ENCODE results near the gene AZIN2. TPM values are rescaled to one million over a fixed set of nuclear protein-coding genes. Genes with fewer than 3 reads are reported as not detected.

Gene AZIN2
- 1 to 10 TPM; 3.9 to 4.5 TPM for total RNA-seq

DNA sequence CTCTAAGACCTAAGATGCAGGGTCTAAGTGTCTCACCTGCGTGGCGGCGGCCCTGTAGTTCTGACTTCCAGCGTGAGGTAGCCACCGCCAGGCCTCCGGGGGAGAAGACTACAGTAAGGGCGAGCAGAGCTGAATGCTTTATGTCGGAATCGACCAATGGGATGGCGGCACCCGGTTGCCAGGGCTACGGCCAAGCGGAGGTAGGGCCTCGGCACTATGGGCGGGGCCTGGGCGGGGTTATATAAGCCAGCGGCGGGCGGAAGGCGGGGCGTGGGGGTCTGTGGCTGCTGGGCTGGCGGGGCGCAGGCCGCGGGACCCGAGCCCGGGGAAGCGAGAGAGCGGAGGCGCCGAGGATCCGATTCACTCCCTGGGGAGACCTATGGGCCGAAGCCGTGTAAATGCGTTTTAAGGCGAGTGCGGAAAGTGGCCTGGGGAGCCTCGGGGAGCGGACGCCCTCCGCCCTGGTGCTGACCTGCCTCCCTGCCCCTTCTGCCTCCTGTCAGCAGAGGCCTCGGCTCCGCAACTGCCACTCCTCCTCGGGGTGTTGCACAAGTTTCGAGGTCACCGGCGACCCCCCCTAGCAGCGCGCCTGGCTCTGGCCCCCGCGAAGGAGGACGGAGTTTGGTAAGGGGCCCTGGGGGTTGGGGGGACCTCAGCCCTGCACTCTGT, at the start of gene AZIN2:
TSS of gene AZIN2 (plus strand) at position 269 of the 669 bp plus-strand sequence. CDS start 1,097 bp downstream, outside the sequence.
- H3K27me3 Mint-ChIP-seq = peaks cover 19% of the 10 kb centered on the region
- ChIA-PET POLR2A (interaction anchor here (0.6 to 1.8 kb wide), 6 partner anchors 8 to 116 kb away, joined by 3 to 7 read pairs (median 4); partner anchors contain the start of genes RNF19B and TRIM62), CTCF (interaction anchor here (0.8 to 1.8 kb wide), 8 partner anchors 15 to 369 kb away, joined by 3 to 11 read pairs (median 4); no protein-coding TSS in a partner anchor)
- no peak within 1 kb of the TSS for H3K27ac Mint-ChIP-seq
- no peaks in the 10 kb centered on the region for H3K36me3 Mint-ChIP-seq (ENCODE audit: low read depth)
- DNase-seq = peak; percentile 97
- no peaks in the 10 kb centered on the region for H3K9me3 Mint-ChIP-seq
- peak within 1 kb of the TSS; percentile 73 for H3K4me3 Mint-ChIP-seq
- peaks cover 21% of the 10 kb centered on the region for H3K4me1 Mint-ChIP-seq

GRCh38 chr1:33031506-33031905, 49.4 kb upstream of the AZIN2 start:
- Mint-ChIP-seq H3K4me1 (peaks cover 68% of the 10 kb centered on the region), H3K9me3 (no peaks in the 10 kb centered on the region), H3K4me3 (no peak overlapping the region), H3K27ac (no peak overlapping the region), H3K27me3 (no peaks in the 10 kb centered on the region), H3K36me3 (ENCODE audit: low read depth) (peaks cover 63% of the 10 kb centered on the region)
- DNase-seq = no peak
- ChIA-PET POLR2A (no interaction called here), CTCF (interaction anchor here (1.2 to 1.4 kb wide), 2 partner anchors 96 to 98 kb away, joined by 3 to 5 read pairs; no protein-coding TSS in a partner anchor)

- H3K9me3 Mint-ChIP-seq = no peaks in the 10 kb centered on the region
- ChIA-PET CTCF (interaction anchor here (0.5 to 1.2 kb wide), 3 partner anchors 22 to 99 kb away, joined by 3 read pairs; no protein-coding TSS in a partner anchor), POLR2A (no interaction called here)
- no peak overlapping the region for H3K27ac Mint-ChIP-seq
- DNase-seq = no peak
- H3K27me3 Mint-ChIP-seq = no peaks in the 10 kb centered on the region
- no peak overlapping the region for H3K4me3 Mint-ChIP-seq
- H3K36me3 Mint-ChIP-seq (ENCODE audit: low read depth) = peaks cover 67% of the 10 kb centered on the region
- peaks cover 71% of the 10 kb centered on the region for H3K4me1 Mint-ChIP-seq
Measured at GRCh38 chr1:33032126-33032869, 48.7 kb upstream of the AZIN2 start.

DNA sequence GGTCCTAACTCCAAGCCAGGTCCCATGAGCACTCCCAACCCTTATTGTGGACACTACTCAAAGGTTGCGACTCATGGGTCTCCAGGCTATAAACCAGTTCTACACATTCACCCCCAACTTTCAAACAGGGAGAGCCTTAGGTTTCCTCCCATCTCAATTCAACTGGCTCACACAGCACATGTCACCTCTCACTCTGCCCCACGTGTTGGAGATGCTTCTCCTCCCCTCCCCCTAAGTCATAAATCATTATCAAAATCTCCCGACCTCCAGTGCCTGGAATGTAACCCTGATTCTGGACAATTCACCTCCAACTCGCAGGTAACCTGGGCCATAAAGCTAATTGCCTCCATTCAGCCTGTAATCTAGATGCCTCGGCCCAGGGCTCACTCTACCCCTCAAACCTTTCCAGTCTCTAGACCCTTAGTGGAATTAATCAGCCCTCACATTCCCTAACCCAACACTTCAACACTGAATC, 44.9 kb upstream of the AZIN2 start:
- CTCF ChIA-PET = no interaction called here
- Mint-ChIP-seq H3K4me1 (peaks cover 57% of the 10 kb centered on the region), H3K36me3 (ENCODE audit: low read depth) (peaks cover 41% of the 10 kb centered on the region)

GRCh38 chr1:33036526-33037503, 44.1 kb upstream of the AZIN2 start, which contains the start of gene AK2:
AK2 (minus strand) TSS chr1:33036883; CDS start chr1:33036828, 55 bp downstream.
- Mint-ChIP-seq H3K4me1 (peaks cover 50% of the 10 kb centered on the region), H3K4me3 (peak within 1 kb of the TSS; percentile 91), H3K36me3 (ENCODE audit: low read depth) (peaks cover 34% of the 10 kb centered on the region), H3K9me3 (no peaks in the 10 kb centered on the region), H3K27me3 (no peaks in the 10 kb centered on the region), H3K27ac (peak within 1 kb of the TSS; percentile 78)
- DNase-seq = peak; percentile 94
- POLR2A ChIA-PET = no interaction called here
- CTCF ChIA-PET = no interaction called here

More for the DNA sequence above, 44.9 kb upstream of the AZIN2 start:
- Mint-ChIP-seq H3K9me3 (no peaks in the 10 kb centered on the region), H3K27ac (peak overlapping the region; percentile 78), H3K27me3 (no peaks in the 10 kb centered on the region), H3K4me3 (peak overlapping the region; percentile 91)
- peak; percentile 17 for DNase-seq
- POLR2A ChIA-PET = interaction anchor here (1.4 kb wide), 1 partner anchor 10 kb away, joined by 3 read pairs; no protein-coding TSS in a partner anchor

DNA sequence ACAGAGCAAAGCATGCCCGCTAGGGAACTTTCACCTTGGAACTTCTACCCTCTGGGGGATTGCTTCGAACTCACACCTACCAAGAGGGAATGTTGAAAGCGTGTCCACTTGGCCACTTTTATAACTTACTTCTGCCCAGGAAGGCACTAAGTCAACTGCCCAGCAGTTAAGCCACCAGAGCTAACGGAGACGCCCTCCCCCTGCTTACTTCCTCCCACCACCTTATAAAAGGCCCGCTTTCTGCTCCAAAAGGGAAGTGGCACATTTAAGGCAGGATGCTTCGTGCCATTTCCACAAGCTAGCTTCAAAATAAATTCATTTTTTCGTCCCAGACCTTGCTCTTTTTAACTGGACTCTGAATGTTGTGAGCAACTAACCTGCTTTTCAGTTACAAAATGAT, 41.1 kb upstream of the AZIN2 start:
- H3K27me3 Mint-ChIP-seq = peaks cover 4% of the 10 kb centered on the region
- peaks cover 16% of the 10 kb centered on the region for H3K36me3 Mint-ChIP-seq (ENCODE audit: low read depth)
- DNase-seq = no peak
- ChIA-PET POLR2A (no interaction called here), CTCF (no interaction called here)
- no peaks in the 10 kb centered on the region for H3K9me3 Mint-ChIP-seq
- H3K4me1 Mint-ChIP-seq = peaks cover 30% of the 10 kb centered on the region
- no peak overlapping the region for H3K27ac Mint-ChIP-seq
- H3K4me3 Mint-ChIP-seq = no peak overlapping the region

GRCh38 chr1:33041026-33041425, 39.9 kb upstream of the AZIN2 start:
- H3K36me3 Mint-ChIP-seq (ENCODE audit: low read depth) = peaks cover 11% of the 10 kb centered on the region
- POLR2A ChIA-PET = no interaction called here
- no peak for DNase-seq
- peaks cover 4% of the 10 kb centered on the region for H3K27me3 Mint-ChIP-seq
- no peaks in the 10 kb centered on the region for H3K9me3 Mint-ChIP-seq
- H3K4me3 Mint-ChIP-seq = no peak overlapping the region
- H3K27ac Mint-ChIP-seq = no peak overlapping the region
- H3K4me1 Mint-ChIP-seq = peaks cover 30% of the 10 kb centered on the region
- CTCF ChIA-PET = interaction anchor here (0.6 to 0.7 kb wide), 2 partner anchors 51 to 54 kb away, joined by 3 read pairs; no protein-coding TSS in a partner anchor

DNA sequence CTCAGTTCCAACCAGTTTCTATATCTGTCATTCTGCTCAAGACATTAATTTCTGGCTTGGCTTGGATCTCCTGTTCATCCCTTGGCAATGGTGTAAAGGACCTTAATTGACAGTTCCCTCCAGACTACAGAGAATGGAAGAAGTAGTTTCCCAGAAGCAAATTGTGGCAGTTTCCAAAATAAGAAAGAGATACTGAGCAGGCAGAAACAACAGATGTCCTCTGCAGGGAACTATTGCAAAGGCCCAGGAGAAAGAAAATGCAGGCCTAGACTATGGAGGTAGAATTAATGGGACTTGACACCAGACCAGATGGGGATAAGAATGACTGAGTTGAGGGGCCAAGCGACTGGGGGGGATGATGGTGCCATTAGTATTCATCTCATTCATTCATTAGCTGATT, 38.1 kb upstream of the AZIN2 start:
- no peak for DNase-seq
- no peak overlapping the region for H3K27ac Mint-ChIP-seq
- CTCF ChIA-PET = interaction anchor here (0.8 to 1.1 kb wide), 2 partner anchors 12 to 53 kb away, joined by 3 read pairs; no protein-coding TSS in a partner anchor
- H3K4me1 Mint-ChIP-seq = peaks cover 21% of the 10 kb centered on the region
- no peaks in the 10 kb centered on the region for H3K9me3 Mint-ChIP-seq
- POLR2A ChIA-PET = interaction anchor here (0.9 kb wide), 1 partner anchor 45 kb away, joined by 3 read pairs; no protein-coding TSS in a partner anchor
- H3K27me3 Mint-ChIP-seq = peaks cover 4% of the 10 kb centered on the region
- no peaks in the 10 kb centered on the region for H3K36me3 Mint-ChIP-seq (ENCODE audit: low read depth)
- no peak overlapping the region for H3K4me3 Mint-ChIP-seq

DNA sequence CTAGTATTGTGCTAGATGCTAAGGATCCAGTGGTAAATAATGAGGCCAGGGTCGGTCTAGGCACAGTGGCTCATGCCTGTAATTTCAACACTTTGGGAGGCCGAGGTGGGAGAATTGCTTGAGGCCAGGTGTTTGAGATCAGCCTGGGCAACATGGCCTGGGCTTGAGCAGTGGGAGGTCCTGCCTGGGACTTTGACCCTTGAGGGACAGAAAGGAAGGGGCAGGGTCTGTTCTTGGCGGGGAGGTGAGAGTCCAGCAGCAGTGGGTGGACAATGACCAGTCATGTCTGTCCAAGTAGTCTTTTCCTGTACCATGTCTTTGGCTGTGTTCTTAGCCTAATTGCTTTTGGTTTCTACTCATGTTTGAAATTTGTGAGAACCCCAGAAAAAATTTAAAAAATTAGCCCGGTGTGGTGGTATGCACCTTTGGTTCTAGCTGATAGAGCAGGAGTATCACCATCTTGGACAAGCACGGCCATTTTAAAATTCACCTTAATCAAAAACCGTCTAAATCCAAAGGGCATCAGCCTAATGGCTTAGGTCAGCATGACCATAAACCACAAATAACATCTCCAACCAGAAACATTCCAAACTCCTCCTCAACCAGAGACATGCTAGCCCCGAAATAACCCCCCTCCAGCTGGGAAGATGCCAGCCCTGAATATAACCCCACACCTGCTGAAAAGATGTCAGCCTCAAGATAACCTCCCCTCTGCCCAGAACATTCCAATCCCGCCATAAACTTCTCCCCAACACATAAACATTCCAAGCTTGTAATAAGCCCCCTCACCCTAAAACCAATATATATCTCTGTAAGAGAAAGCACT, 37.5 kb upstream of the AZIN2 start:
- no peak for DNase-seq

GRCh38 chr1:33045246-33045645, 35.7 kb upstream of the AZIN2 start:
- CTCF ChIA-PET = interaction anchor here (1.4 to 1.8 kb wide), 2 partner anchors 10 to 112 kb away, joined by 3 to 11 read pairs; no protein-coding TSS in a partner anchor
- Mint-ChIP-seq H3K9me3 (no peaks in the 10 kb centered on the region), H3K27me3 (peaks cover 4% of the 10 kb centered on the region), H3K36me3 (ENCODE audit: low read depth) (peaks cover under 1% of the 10 kb centered on the region), H3K27ac (peak overlapping the region; percentile 48), H3K4me3 (no peak overlapping the region), H3K4me1 (peaks cover 30% of the 10 kb centered on the region)
- DNase-seq = no peak
- POLR2A ChIA-PET = interaction anchor here (1.2 kb wide), 1 partner anchor 53 kb away, joined by 3 read pairs; no protein-coding TSS in a partner anchor

More for the DNA sequence above, 37.5 kb upstream of the AZIN2 start:
- CTCF ChIA-PET = interaction anchor here (0.8 to 1.5 kb wide), 4 partner anchors 11 to 153 kb away, joined by 3 to 4 read pairs (median 3); no protein-coding TSS in a partner anchor
- Mint-ChIP-seq H3K4me3 (no peak overlapping the region), H3K27me3 (peaks cover 4% of the 10 kb centered on the region), H3K27ac (no peak overlapping the region), H3K4me1 (peaks cover 23% of the 10 kb centered on the region), H3K36me3 (ENCODE audit: low read depth) (no peaks in the 10 kb centered on the region), H3K9me3 (no peaks in the 10 kb centered on the region)
- POLR2A ChIA-PET = interaction anchor here (0.9 kb wide), 2 partner anchors 46 to 138 kb away, joined by 3 read pairs; partner anchors contain the start of gene TRIM62

DNA sequence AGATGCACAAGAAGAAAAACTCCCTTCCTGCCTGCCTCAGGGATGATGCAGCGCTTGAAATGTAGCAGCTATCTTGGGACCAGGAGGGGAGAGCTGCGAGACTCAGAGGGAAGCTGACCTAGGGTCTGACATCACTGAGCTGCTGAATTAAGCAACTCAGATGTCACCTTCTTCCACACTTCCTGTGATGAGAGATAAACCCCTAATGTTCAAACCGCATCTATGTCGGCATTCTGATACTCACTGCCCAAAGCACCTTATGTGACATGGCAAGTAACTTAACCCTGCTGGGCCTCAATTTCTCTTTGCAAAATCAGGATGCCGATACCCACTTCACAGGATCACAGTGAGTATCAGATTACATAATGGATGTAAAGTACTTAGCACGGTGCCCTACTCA, 35.1 kb upstream of the AZIN2 start:
- H3K27ac Mint-ChIP-seq = peak overlapping the region; percentile 48
- peaks cover 4% of the 10 kb centered on the region for H3K27me3 Mint-ChIP-seq
- peaks cover 35% of the 10 kb centered on the region for H3K4me1 Mint-ChIP-seq
- peaks cover 6% of the 10 kb centered on the region for H3K36me3 Mint-ChIP-seq (ENCODE audit: low read depth)
- ChIA-PET POLR2A (interaction anchor here (1.2 kb wide), 1 partner anchor 54 kb away, joined by 3 read pairs; no protein-coding TSS in a partner anchor), CTCF (interaction anchor here (0.7 to 1.8 kb wide), 5 partner anchors 9 to 113 kb away, joined by 3 to 11 read pairs (median 4); no protein-coding TSS in a partner anchor)
- peaks cover 2% of the 10 kb centered on the region for H3K9me3 Mint-ChIP-seq
- no peak overlapping the region for H3K4me3 Mint-ChIP-seq
- peak; percentile 38 for DNase-seq
